ENCODE results near the gene BAHCC1. TPM values are rescaled to one million over a fixed set of nuclear protein-coding genes. Genes with fewer than 3 reads are reported as not detected.

Gene BAHCC1
- total RNA-seq, 1 experiment from 2014 or later, result 9.9 TPM

DNA sequence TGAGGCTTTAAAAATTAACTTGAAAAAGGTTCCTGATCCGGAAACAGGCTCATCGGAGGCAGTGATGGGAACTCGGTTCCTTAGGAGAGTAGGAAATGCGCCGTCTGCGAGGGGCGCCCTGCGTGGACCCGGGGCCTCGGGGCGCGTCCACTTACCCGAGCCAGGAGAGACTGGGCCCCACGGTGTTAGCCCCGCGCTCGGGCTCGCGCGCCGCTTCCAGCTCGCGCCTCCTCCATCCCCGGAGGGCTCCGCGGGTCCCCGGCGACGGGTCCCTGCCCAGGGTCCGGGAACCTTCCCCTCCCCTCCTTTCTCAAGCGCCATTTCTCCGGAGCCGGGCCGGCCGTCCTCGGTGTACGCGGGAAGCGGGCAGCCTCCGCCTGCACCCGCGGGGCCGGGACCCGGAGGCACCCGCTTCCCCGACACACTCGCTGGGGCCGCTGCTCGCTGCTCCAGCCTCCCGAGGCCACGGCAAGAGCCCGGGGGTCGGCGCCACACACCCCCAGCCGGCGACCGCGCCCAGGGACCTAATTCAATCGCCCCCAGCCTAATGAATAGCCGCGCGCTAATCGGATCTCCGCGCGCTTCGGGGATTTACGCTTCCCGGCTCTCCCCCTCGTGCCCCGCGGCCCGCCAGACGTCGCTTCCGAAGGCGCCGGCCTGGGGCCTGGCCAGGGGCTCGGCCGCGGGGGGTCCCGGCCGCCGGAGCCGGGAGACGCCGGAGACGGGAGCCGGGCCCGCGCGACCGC lies 2.2 kb upstream of the BAHCC1 start:
- no peaks in the 10 kb centered on the region for H3K9me3 ChIP-seq (ENCODE audit: low read length)
- peak; percentile 26 for DNase-seq
- ChIA-PET POLR2A (ENCODE audit: unreplicated experiment) (interaction anchor here (1.0 kb wide), 1 partner anchor 26 kb away, joined by 3 read pairs; no protein-coding TSS in a partner anchor), CTCF (no interaction called here)
- H3K9ac ChIP-seq (ENCODE audit: low read length), result peak overlapping the region; percentile 77
- H2AFZ ChIP-seq (ENCODE audit: low read length), result peak overlapping the region; percentile 35; the same call in 1 of the 2 replicates
- TF ChIP-seq EZH2phosphoT487 (IDR thresholded peaks at IDR 0.05; ENCODE audit: borderline replicate concordance, low read length) (no peak), CTCF (conservative IDR thresholded peaks at IDR 0.05; ENCODE audit: low read depth, low read length) (no peak), EZH2 (IDR thresholded peaks at IDR 0.05; ENCODE audit: low read length, unreplicated experiment) (no peak)
- no TSS peak for BruUV-seq (replicated peaks)
- no peaks in the 10 kb centered on the region for H3F3A ChIP-seq (ENCODE audit: low read length, unreplicated experiment)
- no peak overlapping the region for H3K27ac ChIP-seq (ENCODE audit: low read length)
- intact Hi-C loops (cut with micrococcal nuclease), result loop anchor here (10.0 kb wide), 2 partner anchors 122 to 138 kb away; partner anchors contain the start of gene ACTG1
- ATAC-seq, result no peak
- no peaks in the 10 kb centered on the region for H3K36me3 ChIP-seq (ENCODE audit: low read depth, low read length)
- H3K79me2 ChIP-seq (ENCODE audit: low read length), result peaks cover 54% of the 10 kb centered on the region
- no peaks in the 10 kb centered on the region for H3K27me3 ChIP-seq (ENCODE audit: low read length)
- peak overlapping the region; percentile 94 for H3K4me2 ChIP-seq (ENCODE audit: low read length)
- H3K9me2 ChIP-seq (replicated peaks; ENCODE audit: low read length), result no peaks in the 10 kb centered on the region
- H3K4me1 ChIP-seq (ENCODE audit: insufficient read depth, low read length), result peaks cover 30% of the 10 kb centered on the region
- no peaks in the 10 kb centered on the region for H4K20me1 ChIP-seq (ENCODE audit: low read length)
- peak overlapping the region; percentile 81 for H3K4me3 ChIP-seq (ENCODE audit: low read length)

DNA sequence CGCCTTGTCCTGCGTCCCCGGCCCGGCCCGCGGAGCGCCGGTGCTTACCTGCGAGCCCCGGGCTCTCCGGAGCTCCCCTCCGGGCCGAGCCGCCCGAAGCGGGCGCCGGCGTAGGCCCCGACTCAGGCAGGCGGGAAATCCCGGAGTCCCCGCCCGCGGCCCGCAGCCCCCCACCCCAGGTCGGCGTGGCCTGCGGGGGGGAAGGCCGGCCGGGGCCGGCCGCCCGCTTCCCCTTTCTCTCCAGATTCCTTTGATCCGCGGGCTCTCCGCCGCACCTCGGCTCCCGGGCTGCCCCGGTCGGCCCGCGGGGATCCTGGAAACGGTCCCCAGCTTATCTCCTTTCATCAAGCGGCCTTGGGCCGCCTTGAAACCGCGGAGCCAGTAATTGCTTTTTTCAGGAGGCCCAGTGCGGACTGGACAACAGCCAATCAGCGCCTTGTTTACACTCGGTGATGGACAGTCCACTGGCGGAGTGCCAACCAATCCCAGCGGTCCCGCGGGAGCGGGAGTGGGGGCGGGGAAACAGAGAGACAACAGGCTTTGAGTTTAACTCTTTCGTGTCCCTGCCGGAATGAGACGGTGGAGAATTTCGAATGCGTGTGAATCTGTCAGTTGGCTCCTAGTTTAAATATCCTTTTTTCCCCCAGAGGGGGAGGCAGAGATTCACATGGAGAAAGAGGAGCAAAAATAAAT lies 1.4 kb upstream of the BAHCC1 start:
- BruUV-seq (replicated peaks), result no TSS peak
- Histone ChIP-seq H3F3A (ENCODE audit: low read length, unreplicated experiment) (no peaks in the 10 kb centered on the region), H3K27me3 (ENCODE audit: low read length) (no peaks in the 10 kb centered on the region), H3K9me2 (replicated peaks; ENCODE audit: low read length) (no peaks in the 10 kb centered on the region), H3K4me1 (ENCODE audit: insufficient read depth, low read length) (peaks cover 31% of the 10 kb centered on the region), H3K27ac (ENCODE audit: low read length) (peak overlapping the region; percentile 25; the same call in 1 of the 2 replicates), H4K20me1 (ENCODE audit: low read length) (no peaks in the 10 kb centered on the region), H3K36me3 (ENCODE audit: low read depth, low read length) (no peaks in the 10 kb centered on the region), H3K79me2 (ENCODE audit: low read length) (peaks cover 62% of the 10 kb centered on the region), H3K9ac (ENCODE audit: low read length) (peak overlapping the region; percentile 77), H3K4me3 (ENCODE audit: low read length) (peak overlapping the region; percentile 81), H3K9me3 (ENCODE audit: low read length) (no peaks in the 10 kb centered on the region), H3K4me2 (ENCODE audit: low read length) (peak overlapping the region; percentile 94), H2AFZ (ENCODE audit: low read length) (peak overlapping the region; percentile 69)
- intact Hi-C loops (cut with micrococcal nuclease), result loop anchor here (2.0 to 10.0 kb wide), 3 partner anchors 29 to 139 kb away; partner anchors contain the start of gene ACTG1
- no peak for TF ChIP-seq CTCF (conservative IDR thresholded peaks at IDR 0.05; ENCODE audit: low read depth, low read length)
- TF ChIP-seq EZH2phosphoT487 (IDR thresholded peaks at IDR 0.05; ENCODE audit: borderline replicate concordance, low read length), result no peak
- TF ChIP-seq EZH2 (IDR thresholded peaks at IDR 0.05; ENCODE audit: low read length, unreplicated experiment), result no peak
- ATAC-seq (peak; percentile 17), DNase-seq (peak; percentile 100)
- ChIA-PET POLR2A (ENCODE audit: unreplicated experiment) (interaction anchor here (1.0 kb wide), 1 partner anchor 25 kb away, joined by 3 read pairs; no protein-coding TSS in a partner anchor), CTCF (interaction anchor here (1.7 kb wide), 1 partner anchor 48 kb away, joined by 7 read pairs; no protein-coding TSS in a partner anchor)
